ENCODE measurements around the gene CNOT11.

GRCh38 chr2:101208830-101209229 lies 43.9 kb upstream of the CNOT11 start:
- TF ChIP-seq, protein P1, sequence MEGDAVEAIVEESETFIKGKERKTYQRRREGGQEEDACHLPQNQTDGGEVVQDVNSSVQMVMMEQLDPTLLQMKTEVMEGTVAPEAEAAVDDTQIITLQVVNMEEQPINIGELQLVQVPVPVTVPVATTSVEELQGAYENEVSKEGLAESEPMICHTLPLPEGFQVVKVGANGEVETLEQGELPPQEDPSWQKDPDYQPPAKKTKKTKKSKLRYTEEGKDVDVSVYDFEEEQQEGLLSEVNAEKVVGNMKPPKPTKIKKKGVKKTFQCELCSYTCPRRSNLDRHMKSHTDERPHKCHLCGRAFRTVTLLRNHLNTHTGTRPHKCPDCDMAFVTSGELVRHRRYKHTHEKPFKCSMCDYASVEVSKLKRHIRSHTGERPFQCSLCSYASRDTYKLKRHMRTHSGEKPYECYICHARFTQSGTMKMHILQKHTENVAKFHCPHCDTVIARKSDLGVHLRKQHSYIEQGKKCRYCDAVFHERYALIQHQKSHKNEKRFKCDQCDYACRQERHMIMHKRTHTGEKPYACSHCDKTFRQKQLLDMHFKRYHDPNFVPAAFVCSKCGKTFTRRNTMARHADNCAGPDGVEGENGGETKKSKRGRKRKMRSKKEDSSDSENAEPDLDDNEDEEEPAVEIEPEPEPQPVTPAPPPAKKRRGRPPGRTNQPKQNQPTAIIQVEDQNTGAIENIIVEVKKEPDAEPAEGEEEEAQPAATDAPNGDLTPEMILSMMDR (IDR thresholded peaks at IDR 0.05) = no peak
- no peak for TF ChIP-seq CREB1 (CRISPR knock-in tag; IDR thresholded peaks at IDR 0.05)

Measured in WTC11 (cell line).